ENCODE measurements around the gene EEF2K. TPM values are rescaled to one million over a fixed set of nuclear protein-coding genes. Genes with fewer than 3 reads are reported as not detected.

Gene EEF2K
- polyA plus RNA-seq, 3 donors: 10.0 to 12.0 (median 10.5) TPM

GRCh38 chr16:22313876-22314470 is 107.9 kb downstream of the EEF2K start:
- DNase-seq (ENCODE audit: low read depth in 3 of 3, low spot score in 2 of 3): no peak

- no peak for DNase-seq (ENCODE audit: low read depth in 3 of 3, low spot score in 2 of 3)
These were observed 108.9 kb downstream of the EEF2K start for GRCh38 chr16:22314661-22315626.

GRCh38 chr16:22315979-22316378 is 109.9 kb downstream of the EEF2K start:
- no peak for DNase-seq (ENCODE audit: low read depth in 3 of 3, low spot score in 2 of 3)

DNA sequence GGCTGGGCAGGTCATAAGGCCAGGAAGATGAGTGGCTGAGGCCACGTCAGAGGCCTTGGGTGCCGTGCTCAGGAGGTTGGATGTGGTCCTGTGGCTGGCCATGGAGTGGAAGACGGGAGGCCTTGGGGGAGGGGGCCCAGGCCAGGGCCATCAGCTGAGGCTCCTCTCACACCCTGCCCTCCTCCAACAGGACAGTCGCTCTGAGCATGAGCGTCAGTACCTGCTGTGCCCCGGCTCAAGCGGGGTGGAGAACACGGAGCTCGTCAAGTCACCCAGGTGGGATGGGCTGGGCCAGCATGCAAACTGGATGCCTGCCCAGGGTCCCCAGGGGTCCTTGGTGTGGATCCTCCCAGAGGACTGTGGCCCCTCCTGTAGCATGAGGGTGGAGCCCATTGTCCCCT is 110.3 kb downstream of the EEF2K start:
- no peak for DNase-seq (ENCODE audit: low read depth in 3 of 3, low spot score in 2 of 3)

- no peak for DNase-seq (ENCODE audit: low read depth in 3 of 3, low spot score in 2 of 3)
These were observed 111.0 kb downstream of the EEF2K start for GRCh38 chr16:22317001-22317530.

- no peak for DNase-seq (ENCODE audit: low read depth in 3 of 3, low spot score in 2 of 3)
These were observed 111.5 kb downstream of the EEF2K start for GRCh38 chr16:22317625-22318024.

DNA sequence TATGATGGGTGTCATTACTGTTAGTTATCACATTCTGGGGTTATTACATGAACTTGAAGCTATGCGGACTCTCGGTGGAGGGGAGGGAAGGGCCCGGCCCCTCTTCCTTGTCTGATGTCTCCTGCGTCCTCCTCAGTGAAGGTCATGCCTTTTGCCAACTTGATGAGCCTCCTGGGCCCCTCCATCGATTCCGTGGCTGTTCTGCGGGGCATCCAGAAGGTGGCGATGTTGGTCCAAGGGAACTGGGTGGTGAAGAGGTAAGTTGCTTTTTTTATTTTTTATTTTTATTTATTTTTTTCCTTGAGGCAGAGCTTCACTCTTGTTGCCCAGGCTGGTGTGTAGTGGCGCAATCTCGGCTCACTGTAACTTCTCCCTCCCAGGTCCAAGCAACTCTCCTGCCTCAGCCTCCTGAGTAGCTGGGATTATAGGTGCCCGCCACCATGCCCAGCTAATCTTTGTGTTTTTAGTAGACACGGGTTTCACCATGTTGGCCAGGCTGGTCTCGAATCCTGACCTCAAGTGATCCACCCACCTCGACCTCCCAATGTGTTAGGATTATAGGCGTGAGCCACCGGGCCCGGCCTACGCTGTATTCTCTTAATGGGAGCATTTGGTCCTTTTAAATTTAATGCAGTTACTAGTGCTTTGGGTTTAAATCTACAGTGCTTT is 112.7 kb downstream of the EEF2K start:
- no peak for DNase-seq (ENCODE audit: low read depth in 3 of 3, low spot score in 2 of 3)

DNA sequence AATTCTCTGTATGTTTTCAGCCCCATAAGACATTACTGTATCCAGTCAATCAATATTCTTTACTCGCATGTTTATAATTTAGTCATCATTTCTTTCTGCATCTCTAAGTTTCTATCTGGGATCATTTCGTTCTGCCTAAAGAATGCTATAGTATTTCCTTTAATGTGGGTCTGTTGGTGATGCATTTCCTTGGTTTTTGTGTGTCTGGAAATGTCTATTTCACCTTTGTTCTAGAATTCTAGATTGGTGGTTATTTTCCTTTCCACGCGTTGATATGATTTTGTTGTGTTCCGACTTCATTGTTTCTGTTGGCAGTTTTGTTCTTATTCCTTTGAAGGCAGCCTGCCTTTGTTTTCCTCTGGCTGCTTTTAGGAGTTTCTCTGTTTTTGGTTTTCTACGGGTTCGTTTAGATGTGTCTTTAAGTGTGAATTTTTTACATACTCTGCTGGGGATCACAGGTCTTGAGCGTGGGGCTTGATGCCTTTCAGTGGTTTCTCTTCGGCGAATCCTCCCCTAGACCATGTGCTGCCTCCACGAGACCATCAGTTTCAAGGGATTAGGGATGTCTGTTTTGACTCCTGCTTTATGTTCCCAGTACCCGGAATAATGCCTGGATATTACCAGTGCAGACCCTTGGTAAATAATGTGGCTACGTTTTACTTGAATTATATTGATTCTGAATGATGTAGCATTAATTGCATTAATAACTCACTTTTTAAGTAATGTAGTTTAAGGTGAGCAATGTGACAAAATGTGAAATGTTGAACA is 114.7 kb downstream of the EEF2K start:
- DNase-seq (ENCODE audit: low read depth in 3 of 3, low spot score in 2 of 3): no peak

DNA sequence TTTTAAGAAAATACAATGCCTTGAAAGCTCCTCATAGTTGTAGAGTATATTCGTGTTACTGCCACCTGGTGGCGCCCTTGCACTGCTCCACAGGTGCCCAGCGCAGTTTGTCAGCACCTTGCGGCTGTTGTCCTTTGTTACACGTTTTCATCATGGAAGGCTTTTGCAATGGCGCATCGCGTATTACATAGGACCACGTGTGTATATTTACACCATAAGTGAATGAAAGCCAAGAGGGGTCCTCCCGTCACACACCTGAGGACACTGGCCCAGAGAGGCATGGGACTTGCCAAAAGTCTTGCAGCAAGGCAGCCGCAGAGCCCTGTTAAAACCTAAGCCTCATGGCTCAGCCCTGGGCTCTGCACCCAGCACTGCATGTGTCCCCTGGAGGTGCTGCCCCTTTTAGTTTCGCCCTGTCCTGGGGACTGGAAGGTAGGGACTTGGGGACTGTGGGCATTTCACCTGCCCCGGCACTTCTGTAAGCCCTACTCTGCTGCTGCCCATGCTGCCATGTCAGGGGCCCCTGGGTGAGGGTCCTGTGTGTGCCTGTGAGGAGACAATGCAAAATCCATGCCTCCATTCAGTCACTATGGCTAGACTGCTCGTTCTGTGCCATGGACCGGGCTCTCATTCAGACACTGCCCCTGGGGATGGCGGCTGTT is 115.4 kb downstream of the EEF2K start:
- peak; percentile 8 to 50 (median 42) for DNase-seq (ENCODE audit: low read depth in 3 of 3, low spot score in 2 of 3)

GRCh38 chr16:22322021-22322471 is 116.0 kb downstream of the EEF2K start:
- DNase-seq (ENCODE audit: low read depth in 3 of 3, low spot score in 2 of 3): no peak

DNA sequence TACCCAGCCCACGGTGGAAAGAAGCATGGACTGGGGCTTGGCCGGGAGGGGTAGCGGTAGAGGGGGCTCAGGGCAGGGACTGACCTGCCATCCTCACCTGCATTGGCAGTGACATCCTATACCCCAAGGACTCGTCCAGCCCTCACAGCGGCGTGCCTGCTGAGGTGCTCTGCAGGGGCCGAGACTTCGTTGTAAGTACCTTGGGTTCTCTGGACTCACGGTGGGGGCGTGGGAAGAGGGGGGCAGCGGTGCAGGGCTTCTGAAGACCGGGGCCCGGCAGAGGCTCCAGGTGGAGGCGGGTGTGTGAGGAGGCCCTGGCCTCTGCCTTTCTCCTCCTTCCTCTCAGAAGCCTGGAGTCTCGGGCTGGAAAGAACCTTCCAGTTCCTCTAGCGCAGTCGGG is 116.7 kb downstream of the EEF2K start:
- DNase-seq (ENCODE audit: low read depth in 3 of 3, low spot score in 2 of 3): no peak

GRCh38 chr16:22323173-22323958 is 117.3 kb downstream of the EEF2K start:
- no peak for DNase-seq (ENCODE audit: low read depth in 3 of 3, low spot score in 2 of 3)

- DNase-seq (ENCODE audit: low read depth in 3 of 3, low spot score in 2 of 3): no peak
These were observed 118.1 kb downstream of the EEF2K start for GRCh38 chr16:22323959-22324786.

- no peak for DNase-seq (ENCODE audit: low read depth in 3 of 3, low spot score in 2 of 3)
These were observed 118.9 kb downstream of the EEF2K start for GRCh38 chr16:22324787-22325597.

GRCh38 chr16:22325598-22326368 is 119.7 kb downstream of the EEF2K start:
- DNase-seq (ENCODE audit: low read depth in 3 of 3, low spot score in 2 of 3): no peak

GRCh38 chr16:22326369-22326652 is 120.2 kb downstream of the EEF2K start:
- DNase-seq (ENCODE audit: low read depth in 3 of 3, low spot score in 2 of 3): no peak
